ENCODE results near the gene WWOX.
A peak's percentile ranks its signal among the peaks of the same experiment; 100 is the strongest.
"Not testable (repeated sequence)": the region's sequence is repeated elsewhere in the genome, so short reads cannot be mapped to it uniquely, and the experiment has no call there.

WWOX gene

GRCh38 chr16:79217375-79218011, 1118.0 kb downstream of the WWOX start:
- H2AFZ ChIP-seq (ENCODE audit: low read depth, low read length) = no peak overlapping the region
- H3K27ac ChIP-seq (ENCODE audit: low read length) = no peak overlapping the region
- H3K9ac ChIP-seq (ENCODE audit: low read depth, low read length) = no peak overlapping the region
- H3K4me1 ChIP-seq (ENCODE audit: insufficient read depth, low read length) = peaks cover 12% of the 10 kb centered on the region
- no peaks in the 10 kb centered on the region for H4K20me1 ChIP-seq (ENCODE audit: insufficient read depth, low read length)
- ATAC-seq (ENCODE audit: insufficient read depth, low read depth) = peak; percentile 79
- H3K4me2 ChIP-seq (ENCODE audit: insufficient read depth, low read length) = no peak overlapping the region
- TF ChIP-seq CTCF (IDR thresholded peaks at IDR 0.05; ENCODE audit: borderline replicate concordance, extremely low read depth, low read length, poor library complexity, severe bottlenecking) (no peak), EZH2 (IDR thresholded peaks at IDR 0.05; ENCODE audit: borderline replicate concordance, low read depth, low read length, severe bottlenecking) (no peak)
- H3K36me3 ChIP-seq (ENCODE audit: insufficient read depth, low read length) = no peaks in the 10 kb centered on the region
- H3K79me2 ChIP-seq (ENCODE audit: insufficient read depth, low read length) = no peaks in the 10 kb centered on the region
- no peaks in the 10 kb centered on the region for H3K9me3 ChIP-seq (ENCODE audit: insufficient read depth, low read length, severe bottlenecking)
- DNase-seq = peak; percentile 30
- no peaks in the 10 kb centered on the region for H3K27me3 ChIP-seq (ENCODE audit: insufficient read depth, low read length, poor library complexity)
- no peak overlapping the region for H3K4me3 ChIP-seq (ENCODE audit: low read depth in 1 of 2, low read length in 2 of 2)

- H3K27ac ChIP-seq (ENCODE audit: low read length) = no peak overlapping the region
- ATAC-seq (ENCODE audit: insufficient read depth, low read depth) (no peak), DNase-seq (no peak)
- no peaks in the 10 kb centered on the region for H3K79me2 ChIP-seq (ENCODE audit: insufficient read depth, low read length)
- H3K4me3 ChIP-seq (ENCODE audit: low read depth in 1 of 2, low read length in 2 of 2) = no peak overlapping the region
- H3K36me3 ChIP-seq (ENCODE audit: insufficient read depth, low read length) = no peaks in the 10 kb centered on the region
- no peaks in the 10 kb centered on the region for H3K9me3 ChIP-seq (ENCODE audit: insufficient read depth, low read length, severe bottlenecking)
- no peak for TF ChIP-seq EZH2 (IDR thresholded peaks at IDR 0.05; ENCODE audit: borderline replicate concordance, low read depth, low read length, severe bottlenecking)
- no peak for TF ChIP-seq CTCF (IDR thresholded peaks at IDR 0.05; ENCODE audit: borderline replicate concordance, extremely low read depth, low read length, poor library complexity, severe bottlenecking)
- no peak overlapping the region for H2AFZ ChIP-seq (ENCODE audit: low read depth, low read length)
- peaks cover 12% of the 10 kb centered on the region for H3K4me1 ChIP-seq (ENCODE audit: insufficient read depth, low read length)
- H4K20me1 ChIP-seq (ENCODE audit: insufficient read depth, low read length) = no peaks in the 10 kb centered on the region
- H3K9ac ChIP-seq (ENCODE audit: low read depth, low read length) = no peak overlapping the region
- H3K27me3 ChIP-seq (ENCODE audit: insufficient read depth, low read length, poor library complexity) = no peaks in the 10 kb centered on the region
- H3K4me2 ChIP-seq (ENCODE audit: insufficient read depth, low read length) = no peak overlapping the region
Measured at GRCh38 chr16:79218351-79218750, 1118.9 kb downstream of the WWOX start.

GRCh38 chr16:79225994-79226393, 1126.5 kb downstream of the WWOX start:
- not testable (repeated sequence) for ATAC-seq (ENCODE audit: insufficient read depth, low read depth); H3K27ac ChIP-seq (ENCODE audit: low read length)

GRCh38 chr16:79229361-79229760, 1129.9 kb downstream of the WWOX start:
- no peaks in the 10 kb centered on the region for H3K36me3 ChIP-seq (ENCODE audit: insufficient read depth, low read length)
- no peak overlapping the region for H3K4me3 ChIP-seq (ENCODE audit: low read depth in 1 of 2, low read length in 2 of 2)
- H3K79me2 ChIP-seq (ENCODE audit: insufficient read depth, low read length) = no peaks in the 10 kb centered on the region
- TF ChIP-seq CTCF (IDR thresholded peaks at IDR 0.05; ENCODE audit: borderline replicate concordance, extremely low read depth, low read length, poor library complexity, severe bottlenecking) = no peak
- no peak for ATAC-seq (ENCODE audit: insufficient read depth, low read depth)
- no peaks in the 10 kb centered on the region for H3K27me3 ChIP-seq (ENCODE audit: insufficient read depth, low read length, poor library complexity)
- H3K9ac ChIP-seq (ENCODE audit: low read depth, low read length) = no peak overlapping the region
- H3K4me2 ChIP-seq (ENCODE audit: insufficient read depth, low read length) = no peak overlapping the region
- no peak overlapping the region for H3K27ac ChIP-seq (ENCODE audit: low read length)
- no peaks in the 10 kb centered on the region for H4K20me1 ChIP-seq (ENCODE audit: insufficient read depth, low read length)
- H3K4me1 ChIP-seq (ENCODE audit: insufficient read depth, low read length) = no peaks in the 10 kb centered on the region
- no peaks in the 10 kb centered on the region for H3K9me3 ChIP-seq (ENCODE audit: insufficient read depth, low read length, severe bottlenecking)
- no peak overlapping the region for H2AFZ ChIP-seq (ENCODE audit: low read depth, low read length)
- no peak for DNase-seq

More at GRCh38 chr16:79225994-79226393, 1126.5 kb downstream of the WWOX start:
- H3K9me3 ChIP-seq (ENCODE audit: insufficient read depth, low read length, severe bottlenecking); H2AFZ ChIP-seq (ENCODE audit: low read depth, low read length); H3K4me3 ChIP-seq (ENCODE audit: low read depth in 1 of 2, low read length in 2 of 2); H3K9ac ChIP-seq (ENCODE audit: low read depth, low read length); H4K20me1 ChIP-seq (ENCODE audit: insufficient read depth, low read length); DNase-seq; H3K4me2 ChIP-seq (ENCODE audit: insufficient read depth, low read length); H3K79me2 ChIP-seq (ENCODE audit: insufficient read depth, low read length); H3K27me3 ChIP-seq (ENCODE audit: insufficient read depth, low read length, poor library complexity); H3K36me3 ChIP-seq (ENCODE audit: insufficient read depth, low read length); H3K4me1 ChIP-seq (ENCODE audit: insufficient read depth, low read length): not testable (repeated sequence)

GRCh38 chr16:79245700-79246099, 1146.2 kb downstream of the WWOX start:
- H3K4me1 ChIP-seq (ENCODE audit: insufficient read depth, low read length); H3K4me2 ChIP-seq (ENCODE audit: insufficient read depth, low read length); H2AFZ ChIP-seq (ENCODE audit: low read depth, low read length); H3K4me3 ChIP-seq (ENCODE audit: low read depth in 1 of 2, low read length in 2 of 2); H3K9me3 ChIP-seq (ENCODE audit: insufficient read depth, low read length, severe bottlenecking); H3K36me3 ChIP-seq (ENCODE audit: insufficient read depth, low read length); ATAC-seq (ENCODE audit: insufficient read depth, low read depth); H3K79me2 ChIP-seq (ENCODE audit: insufficient read depth, low read length); H3K27ac ChIP-seq (ENCODE audit: low read length); H3K9ac ChIP-seq (ENCODE audit: low read depth, low read length); H4K20me1 ChIP-seq (ENCODE audit: insufficient read depth, low read length); H3K27me3 ChIP-seq (ENCODE audit: insufficient read depth, low read length, poor library complexity); DNase-seq: not testable (repeated sequence)
